ENCODE data around the gene XPO6. TPM values are rescaled to one million over a fixed set of nuclear protein-coding genes. Genes with fewer than 3 reads are reported as not detected.

XPO6 gene
- total and polyA plus RNA-seq, 5 donors = 19.9 to 36.4 (median 32.2) TPM

DNA sequence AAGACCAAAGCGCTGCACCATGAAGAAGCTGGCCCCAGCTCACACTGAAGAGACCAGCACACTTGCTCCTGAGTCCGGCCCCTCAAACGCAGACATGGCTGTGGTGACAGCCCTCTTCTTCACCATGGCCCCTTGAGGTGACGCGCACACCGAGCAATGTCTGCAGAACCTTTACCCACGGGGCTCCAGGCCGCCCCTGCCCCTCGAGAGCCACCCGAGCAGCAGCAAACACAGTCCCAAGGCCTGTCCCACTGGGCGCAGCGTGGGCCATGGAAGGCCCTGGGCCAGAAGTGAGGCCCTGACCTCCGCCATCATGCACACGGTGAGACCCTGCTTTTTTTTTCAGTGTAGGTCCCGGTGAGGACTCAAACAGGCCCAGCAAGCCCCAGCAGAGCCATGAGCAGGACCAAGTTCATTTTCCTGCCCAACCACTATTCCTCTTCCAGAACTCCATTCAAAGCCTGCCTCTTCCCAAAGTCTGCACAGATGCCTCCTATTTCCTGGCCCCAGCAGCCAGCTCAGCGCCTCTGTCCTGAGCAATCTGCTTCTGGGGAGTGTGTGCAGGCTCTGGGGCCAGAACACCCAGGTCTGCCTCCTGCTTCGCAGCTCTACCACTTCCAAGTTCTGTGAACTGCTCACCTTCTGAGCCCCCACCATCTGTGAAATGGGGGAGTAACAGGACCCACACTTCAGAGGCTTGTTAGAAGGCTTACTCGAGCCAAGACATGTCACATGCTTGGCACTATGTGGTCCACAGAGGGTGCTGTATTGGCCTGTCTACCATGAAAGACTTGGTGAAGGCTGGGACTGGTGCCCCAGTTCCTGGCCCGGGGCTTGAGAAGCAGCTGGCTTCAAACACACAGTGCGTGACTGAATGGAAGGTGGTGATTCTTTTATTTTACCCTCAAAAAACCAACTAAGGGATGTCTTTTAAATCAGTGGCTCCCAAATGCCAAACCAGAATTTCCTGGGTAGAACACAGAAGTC, 112.5 kb downstream of the XPO6 start:
- Histone ChIP-seq H3K27me3 (ENCODE audit: control insufficient read depth, insufficient read depth) (no peaks in the 10 kb centered on the region), H3K4me1 (ENCODE audit: control insufficient read depth, insufficient read depth, low read length) (no peaks in the 10 kb centered on the region), H3K4me3 (ENCODE audit: low read length) (no peak overlapping the region), H3K9me3 (ENCODE audit: control insufficient read depth, low read length) (no peaks in the 10 kb centered on the region), H3K27ac (ENCODE audit: low read length) (no peak overlapping the region)
- 92% methylated on average over 20 of the region's 20 CpGs for WGBS
- intact Hi-C loops (cut with DNase I) = no loop called here
- no peak for ATAC-seq
- no peak for DNase-seq

DNA sequence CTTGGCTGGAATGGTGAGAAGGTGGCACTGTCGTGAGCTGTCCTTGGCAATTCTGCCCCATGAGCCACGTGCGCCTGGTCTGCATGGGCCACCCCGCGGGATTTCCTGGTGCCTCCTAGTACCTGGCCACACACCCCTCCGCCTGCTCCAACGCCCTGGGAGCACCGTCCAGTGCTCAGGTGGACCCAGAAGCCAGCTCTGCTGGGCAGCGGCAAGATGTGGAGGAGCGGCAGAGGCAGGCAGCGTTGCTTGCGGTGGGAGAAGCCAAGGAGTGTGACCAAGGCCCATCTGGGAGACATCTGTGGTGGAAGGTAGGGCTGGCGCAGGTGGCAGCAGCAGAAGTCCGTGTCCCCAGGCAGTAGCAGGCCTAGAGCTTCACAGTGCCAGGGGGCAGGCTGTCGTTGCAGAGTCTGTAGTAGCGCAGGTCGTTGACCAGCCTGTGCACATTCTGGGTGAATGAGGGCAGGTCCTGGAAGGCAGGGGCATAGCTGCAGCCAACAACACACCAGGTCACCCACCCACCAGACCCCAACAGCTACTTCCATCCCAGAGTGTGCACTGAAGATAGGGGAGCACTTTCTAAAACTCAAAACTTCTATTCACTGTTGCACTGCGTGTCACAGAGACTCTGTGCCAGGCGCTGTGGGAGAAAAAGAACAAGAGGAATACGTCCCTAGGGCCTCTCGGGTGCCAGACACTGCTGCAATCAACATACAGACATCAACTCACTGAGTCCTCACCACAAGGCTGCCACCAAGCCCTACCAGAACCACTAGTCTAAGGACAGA, 113.4 kb downstream of the XPO6 start:
- intact Hi-C loops (cut with DNase I) = no loop called here
- H3K4me3 ChIP-seq (ENCODE audit: low read length) = no peak overlapping the region
- H3K9me3 ChIP-seq (ENCODE audit: control insufficient read depth, low read length) = no peaks in the 10 kb centered on the region
- H3K4me1 ChIP-seq (ENCODE audit: control insufficient read depth, insufficient read depth, low read length) = no peaks in the 10 kb centered on the region
- H3K27ac ChIP-seq (ENCODE audit: low read length) = no peak overlapping the region
- ATAC-seq (no peak), DNase-seq (peak in 1 of 3 donors; percentile 47)
- 92% methylated on average over 21 of the region's 21 CpGs for WGBS
- H3K27me3 ChIP-seq (ENCODE audit: control insufficient read depth, insufficient read depth) = no peaks in the 10 kb centered on the region

DNA sequence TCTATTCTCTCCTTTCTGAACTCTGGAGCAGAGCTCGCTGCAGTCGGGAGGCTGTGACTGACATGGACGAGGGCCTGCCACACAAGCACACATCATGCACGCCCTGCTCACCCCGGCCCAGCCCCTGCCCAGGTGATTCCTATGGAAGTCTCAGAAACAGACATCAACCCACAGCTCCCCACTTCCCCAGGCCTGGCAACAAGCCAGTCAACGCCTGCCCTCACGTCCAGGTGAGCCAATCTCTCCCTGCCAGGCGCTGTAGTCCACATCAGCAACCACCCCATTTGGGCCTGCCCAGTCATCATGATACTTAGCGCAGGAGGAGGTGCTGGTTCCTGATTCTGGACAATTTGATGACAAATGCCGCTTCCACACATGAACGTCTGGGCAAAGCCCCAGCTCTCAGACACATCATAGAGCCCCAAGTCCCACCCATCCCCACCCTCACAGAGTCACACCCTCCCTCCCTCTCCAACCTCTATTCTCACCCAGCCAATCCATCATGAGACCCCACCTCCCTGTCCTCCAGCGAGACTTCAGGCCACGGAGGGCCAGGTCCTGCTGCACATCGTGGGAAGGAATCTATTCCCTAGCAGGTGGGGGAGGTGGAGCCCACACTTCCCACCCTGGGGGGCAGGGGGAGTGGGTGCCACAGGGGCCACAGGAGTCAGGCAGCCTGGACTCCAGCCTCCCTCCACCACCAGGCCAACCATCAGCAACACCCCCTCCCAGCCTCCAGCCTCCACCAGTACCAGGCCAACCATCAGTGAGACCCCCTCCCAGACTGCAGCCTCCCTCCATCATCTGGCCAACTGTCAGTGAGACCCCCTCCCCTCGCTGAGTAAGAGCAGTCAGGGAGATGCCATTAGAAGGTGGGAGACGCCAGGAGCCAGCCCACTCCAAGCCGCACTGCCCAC, 114.5 kb downstream of the XPO6 start:
- H3K9me3 ChIP-seq (ENCODE audit: control insufficient read depth, low read length) = no peaks in the 10 kb centered on the region
- peak in 1 of 2 donors; percentile 20 for ATAC-seq
- H3K27ac ChIP-seq (ENCODE audit: low read length) = no peak overlapping the region
- no peak overlapping the region for H3K4me3 ChIP-seq (ENCODE audit: low read length)
- peak in 2 of 3 donors; percentile 50 to 57 for DNase-seq
- no peaks in the 10 kb centered on the region for H3K4me1 ChIP-seq (ENCODE audit: control insufficient read depth, insufficient read depth, low read length)
- intact Hi-C loops (cut with DNase I) = no loop called here
- no peaks in the 10 kb centered on the region for H3K27me3 ChIP-seq (ENCODE audit: control insufficient read depth, insufficient read depth)
- 70% methylated on average over 17 of the region's 17 CpGs for WGBS

DNA sequence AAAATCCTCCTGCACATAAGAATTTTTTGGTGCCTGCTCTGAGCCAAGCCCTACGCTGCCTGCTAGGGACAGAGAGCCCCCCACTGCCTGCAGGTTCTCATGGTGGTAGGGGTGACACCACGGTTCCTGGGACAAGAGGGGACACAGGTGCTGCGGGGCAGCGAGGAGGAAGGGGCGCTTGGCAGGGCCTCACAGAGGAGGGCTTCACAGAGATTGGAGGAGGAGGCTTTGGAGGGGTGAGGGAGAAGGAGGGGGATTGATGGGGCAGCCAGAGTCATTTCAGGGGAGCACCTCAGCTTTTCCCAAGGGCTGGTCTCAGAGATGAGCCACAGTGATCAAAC, 118.4 kb downstream of the XPO6 start:
- Histone ChIP-seq H3K27me3 (ENCODE audit: control insufficient read depth, insufficient read depth) (no peaks in the 10 kb centered on the region), H3K4me1 (ENCODE audit: control insufficient read depth, insufficient read depth, low read length) (no peaks in the 10 kb centered on the region), H3K4me3 (ENCODE audit: low read length) (no peak overlapping the region), H3K27ac (ENCODE audit: low read length) (no peak overlapping the region), H3K9me3 (ENCODE audit: control insufficient read depth, low read length) (no peaks in the 10 kb centered on the region)
- ATAC-seq (no peak), DNase-seq (no peak)
- intact Hi-C loops (cut with DNase I) = no loop called here
- 85% methylated on average over 5 of the region's 5 CpGs for WGBS

DNA sequence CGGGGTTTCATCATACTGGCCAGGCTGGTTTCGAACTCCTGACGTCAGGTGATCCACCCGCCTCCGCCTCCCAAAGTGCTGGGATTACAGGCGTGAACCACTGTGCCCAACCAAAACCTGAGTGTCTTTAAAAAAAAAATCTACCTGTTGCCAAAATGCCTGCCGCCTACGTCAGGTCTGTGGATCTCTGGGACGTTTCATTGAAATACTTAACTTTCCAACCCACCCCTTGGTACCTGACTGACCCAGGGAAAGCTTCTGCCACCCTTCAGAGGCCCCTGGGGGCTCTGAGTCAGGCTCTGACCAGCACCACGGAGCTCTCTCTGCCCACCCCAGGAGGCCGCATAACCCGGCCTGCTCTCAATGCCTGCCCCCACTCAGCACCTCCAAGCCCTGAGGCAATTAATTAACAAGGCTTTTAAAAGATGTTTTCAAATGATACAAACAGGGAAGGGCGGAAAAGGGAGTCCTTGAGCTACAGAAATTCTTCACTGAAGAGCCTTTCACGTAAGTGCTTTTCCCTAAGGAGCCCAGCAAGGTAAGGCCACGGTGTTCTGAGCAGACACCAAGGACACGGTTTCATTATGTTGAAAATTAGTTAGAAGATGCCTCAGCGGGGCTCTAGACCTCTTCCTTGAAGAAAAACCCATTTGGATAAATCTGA, 118.9 kb downstream of the XPO6 start:
- Histone ChIP-seq H3K4me1 (ENCODE audit: control insufficient read depth, insufficient read depth, low read length) (no peaks in the 10 kb centered on the region), H3K9me3 (ENCODE audit: control insufficient read depth, low read length) (no peaks in the 10 kb centered on the region), H3K4me3 (ENCODE audit: low read length) (no peak overlapping the region), H3K27ac (ENCODE audit: low read length) (no peak overlapping the region), H3K27me3 (ENCODE audit: control insufficient read depth, insufficient read depth) (no peaks in the 10 kb centered on the region)
- WGBS = 80% methylated on average over 17 of the region's 17 CpGs
- no peak for ATAC-seq
- intact Hi-C loops (cut with DNase I) = no loop called here
- DNase-seq = no peak

DNA sequence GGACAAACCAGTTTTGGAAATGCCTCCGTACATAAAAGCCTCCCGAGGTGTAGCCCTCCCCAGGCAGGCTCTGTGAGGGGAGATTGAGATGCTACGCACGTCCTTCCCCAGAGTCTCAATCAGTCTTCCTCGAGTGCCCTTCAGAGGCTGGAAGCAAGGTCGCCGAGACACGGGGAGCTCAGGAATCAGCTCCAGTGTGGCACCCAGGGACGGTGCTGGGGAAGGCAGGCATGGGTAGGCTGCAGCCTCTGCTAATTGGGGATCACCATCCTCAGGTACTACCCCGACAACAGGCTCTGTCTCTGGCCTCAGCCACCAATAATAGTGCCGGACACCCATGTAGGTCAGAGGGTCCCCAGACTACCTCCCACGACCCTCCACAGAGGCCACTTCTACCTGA, 120.1 kb downstream of the XPO6 start:
- no peaks in the 10 kb centered on the region for H3K9me3 ChIP-seq (ENCODE audit: control insufficient read depth, low read length)
- DNase-seq (no peak), ATAC-seq (no peak)
- no peak overlapping the region for H3K4me3 ChIP-seq (ENCODE audit: low read length)
- 84% methylated on average over 12 of the region's 12 CpGs for WGBS
- intact Hi-C loops (cut with DNase I) = no loop called here
- H3K27me3 ChIP-seq (ENCODE audit: control insufficient read depth, insufficient read depth) = no peaks in the 10 kb centered on the region
- no peak overlapping the region for H3K27ac ChIP-seq (ENCODE audit: low read length)
- no peaks in the 10 kb centered on the region for H3K4me1 ChIP-seq (ENCODE audit: control insufficient read depth, insufficient read depth, low read length)

DNA sequence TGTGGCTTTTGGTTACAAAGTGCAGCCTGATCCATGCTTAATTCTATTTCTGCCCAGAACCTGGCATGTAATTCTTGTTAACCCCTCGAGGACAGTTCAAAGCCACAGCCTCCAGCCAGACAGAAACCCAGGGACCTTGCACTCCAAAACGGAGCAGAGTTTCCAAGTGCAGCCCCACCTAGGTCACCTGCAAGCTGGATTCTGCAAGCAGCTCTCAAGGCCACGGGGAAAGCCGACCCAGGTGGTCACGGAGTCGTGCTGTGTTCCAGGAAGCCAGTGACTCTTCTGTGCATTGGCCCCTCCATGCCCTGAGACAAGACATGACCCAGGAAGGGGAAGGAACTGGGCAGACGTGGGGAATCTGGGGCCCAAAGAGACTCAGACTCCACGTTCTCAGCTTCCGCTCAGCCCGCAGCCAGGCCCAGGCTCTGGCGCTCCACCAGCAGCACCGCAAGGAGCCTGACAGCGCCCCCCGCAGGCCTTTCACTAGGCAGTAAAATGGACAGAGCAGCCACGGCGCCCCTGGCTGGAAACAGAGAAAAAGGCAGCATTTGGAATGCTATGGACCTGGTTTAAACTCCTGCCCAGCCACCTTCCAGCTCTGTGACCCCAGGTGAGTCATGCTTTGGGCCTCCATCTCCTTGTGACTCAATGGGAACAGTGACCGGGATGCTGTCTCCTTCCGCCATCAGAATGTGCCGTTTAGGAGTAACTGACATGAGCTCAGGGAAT, 121.0 kb downstream of the XPO6 start:
- no peak for ATAC-seq
- Histone ChIP-seq H3K4me3 (ENCODE audit: low read length) (no peak overlapping the region), H3K9me3 (ENCODE audit: control insufficient read depth, low read length) (no peaks in the 10 kb centered on the region), H3K27me3 (ENCODE audit: control insufficient read depth, insufficient read depth) (no peaks in the 10 kb centered on the region), H3K4me1 (ENCODE audit: control insufficient read depth, insufficient read depth, low read length) (no peaks in the 10 kb centered on the region), H3K27ac (ENCODE audit: low read length) (no peak overlapping the region)
- 71% methylated on average over 19 of the region's 19 CpGs for WGBS
- intact Hi-C loops (cut with DNase I) = no loop called here
- DNase-seq = no peak

DNA sequence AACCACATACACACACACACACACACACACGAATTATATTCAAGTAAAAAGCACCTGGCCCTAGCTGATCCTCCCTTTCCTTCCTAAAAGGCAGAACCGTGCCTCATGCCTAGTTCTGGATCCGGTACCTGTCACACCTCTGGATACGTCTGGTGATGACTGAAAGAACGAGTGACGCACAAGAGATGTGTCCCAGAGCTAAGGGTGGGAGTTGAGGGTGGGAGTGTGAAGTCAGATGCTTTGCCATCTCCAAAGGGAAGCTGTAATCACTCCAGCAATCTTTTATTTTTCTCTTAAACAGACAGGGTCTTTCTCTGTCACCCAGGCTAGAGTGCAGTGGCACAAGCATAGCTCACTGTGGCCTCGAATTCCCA, 121.8 kb downstream of the XPO6 start:
- H3K4me3 ChIP-seq (ENCODE audit: low read length) = no peak overlapping the region
- ATAC-seq (no peak), DNase-seq (no peak)
- H3K4me1 ChIP-seq (ENCODE audit: control insufficient read depth, insufficient read depth, low read length) = no peaks in the 10 kb centered on the region
- H3K9me3 ChIP-seq (ENCODE audit: control insufficient read depth, low read length) = no peaks in the 10 kb centered on the region
- H3K27me3 ChIP-seq (ENCODE audit: control insufficient read depth, insufficient read depth) = no peaks in the 10 kb centered on the region
- intact Hi-C loops (cut with DNase I) = no loop called here
- no peak overlapping the region for H3K27ac ChIP-seq (ENCODE audit: low read length)
- WGBS = 78% methylated on average over 7 of the region's 7 CpGs

DNA sequence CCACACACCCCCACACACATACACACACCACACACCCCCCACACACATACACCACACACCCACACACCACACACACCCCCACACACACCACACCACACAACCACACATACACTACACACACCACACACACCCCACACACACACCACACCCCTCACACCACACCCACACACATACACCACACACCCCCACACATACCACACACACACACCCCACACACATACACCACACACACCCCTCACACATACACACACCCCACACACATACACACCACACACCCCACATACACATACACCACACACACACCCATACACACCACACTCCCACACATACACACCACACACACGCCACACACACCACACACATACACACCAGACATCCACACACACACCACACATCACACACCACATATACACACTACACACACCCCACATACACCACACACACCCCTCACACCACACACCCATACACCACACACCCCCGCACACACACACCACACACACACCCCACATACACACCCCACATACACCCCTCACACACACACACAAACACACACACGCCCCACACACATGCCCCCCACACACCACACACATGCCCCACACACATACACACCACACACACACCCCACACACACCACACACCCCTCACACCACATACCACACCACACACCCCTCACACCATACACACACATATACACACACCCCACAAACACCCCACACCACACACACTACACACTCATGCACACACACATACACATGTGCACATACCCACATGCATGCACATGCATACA, 122.4 kb downstream of the XPO6 start:
- Histone ChIP-seq H3K4me1 (ENCODE audit: control insufficient read depth, insufficient read depth, low read length) (no peaks in the 10 kb centered on the region), H3K27ac (ENCODE audit: low read length) (no peak overlapping the region), H3K4me3 (ENCODE audit: low read length) (no peak overlapping the region), H3K9me3 (ENCODE audit: control insufficient read depth, low read length) (no peaks in the 10 kb centered on the region), H3K27me3 (ENCODE audit: control insufficient read depth, insufficient read depth) (no peaks in the 10 kb centered on the region)
- DNase-seq = no peak
- WGBS = 93% methylated on average over 3 of the region's 3 CpGs
- ATAC-seq = peak in 1 of 2 donors; percentile 10
- intact Hi-C loops (cut with DNase I) = no loop called here
